Uterus (tissue), 2 donors: ENCODE measurements around the gene TFRC.

Experiments used
- CTCF ChIP-seq, 4 experiments: fragments of 200-600 bp in 2 of 4; fragments of 450-650 bp in 2 of 4; sonication (generic) in 2 of 4; IDR thresholded peaks; one replicate each; pipeline ENCODE4 v1.5.1; 2016 to 2019; ENCODE audit warnings: antibody characterized with exemption in 4 of 4, mild to moderate bottlenecking in 2 of 4, moderate library complexity in 1 of 4
- POLR2A ChIP-seq, 2 donors: fragments of 450-650 bp; IDR thresholded peaks; one replicate each; pipeline ENCODE4 v1.6.1; 2016; ENCODE audit warnings: antibody characterized with exemption in 2 of 2, mild to moderate bottlenecking in 1 of 2, moderate library complexity in 1 of 2

- TF ChIP-seq CTCF (IDR thresholded peaks at IDR 0.05) = no peak
- no peak for TF ChIP-seq POLR2A (IDR thresholded peaks at IDR 0.05)
Measured at GRCh38 chr3:196051282-196052076, 30.4 kb downstream of the TFRC start.
